CD4-positive, alpha-beta T cell treated with Interferon gamma for 1 hour (primary cell): ENCODE data around the gene LRRTM1.

Experiments used
- DNase-seq: peaks from one replicate; pipeline ENCODE4 v3.0.0-alpha.2; 2020

The LRRTM1 gene, protein sequence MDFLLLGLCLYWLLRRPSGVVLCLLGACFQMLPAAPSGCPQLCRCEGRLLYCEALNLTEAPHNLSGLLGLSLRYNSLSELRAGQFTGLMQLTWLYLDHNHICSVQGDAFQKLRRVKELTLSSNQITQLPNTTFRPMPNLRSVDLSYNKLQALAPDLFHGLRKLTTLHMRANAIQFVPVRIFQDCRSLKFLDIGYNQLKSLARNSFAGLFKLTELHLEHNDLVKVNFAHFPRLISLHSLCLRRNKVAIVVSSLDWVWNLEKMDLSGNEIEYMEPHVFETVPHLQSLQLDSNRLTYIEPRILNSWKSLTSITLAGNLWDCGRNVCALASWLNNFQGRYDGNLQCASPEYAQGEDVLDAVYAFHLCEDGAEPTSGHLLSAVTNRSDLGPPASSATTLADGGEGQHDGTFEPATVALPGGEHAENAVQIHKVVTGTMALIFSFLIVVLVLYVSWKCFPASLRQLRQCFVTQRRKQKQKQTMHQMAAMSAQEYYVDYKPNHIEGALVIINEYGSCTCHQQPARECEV

GRCh38 chr2:80303909-80304837, at the start of gene LRRTM1:
TSS of gene LRRTM1 (minus strand) at chr2:80304752. CDS start at chr2:80303819, 933 bp downstream.
- DNase-seq = no peak

DNA sequence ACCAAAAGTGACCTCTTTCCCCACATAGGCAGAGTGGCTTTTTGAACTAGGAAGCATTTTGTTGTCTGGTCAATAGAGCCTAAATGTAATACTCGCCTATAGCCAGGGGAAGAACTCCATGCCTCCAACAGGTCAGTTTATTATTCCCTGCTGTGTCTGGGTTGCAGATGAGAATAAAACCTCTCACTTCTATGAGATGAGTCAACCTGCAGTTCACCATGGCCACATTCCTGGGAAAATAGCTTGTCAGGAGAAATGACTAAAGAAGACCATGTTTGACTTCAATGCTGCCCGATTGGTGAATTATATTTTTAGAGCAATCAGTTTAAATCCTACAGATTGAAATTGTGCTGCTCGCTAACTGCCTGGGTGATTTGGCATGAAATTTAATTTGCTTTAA, 46.7 kb upstream of the LRRTM1 start:
- no peak for DNase-seq

GRCh38 chr2:80348953-80349352, 44.4 kb upstream of the LRRTM1 start:
- DNase-seq = no peak

GRCh38 chr2:80348078-80348477, 43.5 kb upstream of the LRRTM1 start:
- no peak for DNase-seq

DNA sequence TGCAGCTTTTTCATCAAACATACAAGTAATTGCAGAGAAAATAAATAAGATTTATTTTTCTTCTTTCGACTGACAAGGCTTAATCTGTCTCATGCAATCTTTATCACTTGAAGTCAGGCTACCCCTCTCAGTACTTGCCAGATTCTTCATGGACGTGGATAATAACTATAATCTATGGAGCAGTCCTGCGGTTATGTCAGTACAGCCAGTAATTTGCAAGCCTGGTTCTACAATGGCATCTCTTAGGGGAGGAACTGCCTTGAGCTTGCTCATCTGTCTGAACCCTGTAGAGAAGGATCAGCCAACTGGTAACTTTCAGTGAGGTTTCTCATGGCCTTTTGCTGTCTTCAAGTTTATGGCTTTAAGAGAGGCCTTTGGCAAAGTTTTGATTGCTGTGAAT, 35.5 kb upstream of the LRRTM1 start:
- DNase-seq = no peak

GRCh38 chr2:80338794-80339193, 34.2 kb upstream of the LRRTM1 start:
- DNase-seq = no peak

DNA sequence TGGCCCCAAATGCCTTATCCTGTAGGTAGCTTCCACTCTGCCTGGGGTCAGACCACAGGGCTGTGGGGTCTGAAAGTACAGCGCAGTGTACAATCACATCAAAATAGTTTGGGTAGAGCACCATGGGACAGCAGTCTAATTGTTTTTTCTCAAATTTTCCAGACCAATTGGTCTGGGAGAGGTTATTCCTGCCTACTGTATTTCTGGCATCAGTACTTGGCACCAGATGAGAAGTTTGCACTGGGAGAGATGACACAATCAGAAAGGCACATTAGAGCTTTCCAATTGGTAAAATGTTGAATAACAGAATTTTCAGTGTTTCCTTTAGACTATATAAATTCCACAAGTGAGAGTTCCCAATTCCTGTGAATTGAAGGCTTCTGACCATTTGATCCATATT, 30.9 kb upstream of the LRRTM1 start:
- DNase-seq = no peak

DNA sequence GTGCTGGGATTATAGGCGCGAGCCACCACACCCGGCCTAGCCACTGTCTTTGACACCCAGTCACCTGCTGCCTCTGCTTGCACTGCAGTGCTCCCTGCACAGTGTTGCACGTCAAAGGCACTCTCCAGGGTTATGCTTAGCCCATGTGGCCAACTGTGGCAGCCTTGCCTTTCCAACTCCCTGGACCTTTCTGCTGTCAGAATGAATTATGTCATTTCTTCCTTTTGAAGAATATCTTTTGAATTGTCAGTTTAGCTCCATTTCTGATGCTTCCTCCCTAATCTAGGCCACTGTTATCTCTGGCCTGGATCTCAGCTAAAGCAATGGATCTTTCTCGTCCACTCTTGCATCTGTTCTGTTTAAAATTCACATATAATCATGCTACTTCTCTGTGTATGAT, 29.3 kb upstream of the LRRTM1 start:
- no peak for DNase-seq

GRCh38 chr2:80330527-80331450, 26.2 kb upstream of the LRRTM1 start:
- no peak for DNase-seq

DNA sequence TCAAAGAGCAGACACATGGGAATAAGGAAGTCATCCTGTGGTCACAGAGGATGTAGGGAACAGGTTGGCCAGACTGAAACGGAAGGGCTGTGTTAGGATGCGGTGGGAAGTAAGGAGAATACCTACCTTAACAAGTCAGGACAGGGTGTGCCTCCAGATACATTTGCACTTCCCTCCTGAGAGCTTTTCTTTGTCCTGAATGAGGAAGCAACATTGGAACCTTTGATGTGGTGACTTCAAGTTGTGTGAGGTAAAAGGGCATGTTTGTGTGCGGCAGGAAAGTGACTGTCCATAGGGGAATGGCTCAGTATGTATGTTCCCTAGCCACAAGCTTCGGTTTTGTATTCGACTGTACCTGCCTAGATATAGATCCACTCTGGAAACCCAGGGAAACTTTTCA, 24.9 kb upstream of the LRRTM1 start:
- DNase-seq = no peak

DNA sequence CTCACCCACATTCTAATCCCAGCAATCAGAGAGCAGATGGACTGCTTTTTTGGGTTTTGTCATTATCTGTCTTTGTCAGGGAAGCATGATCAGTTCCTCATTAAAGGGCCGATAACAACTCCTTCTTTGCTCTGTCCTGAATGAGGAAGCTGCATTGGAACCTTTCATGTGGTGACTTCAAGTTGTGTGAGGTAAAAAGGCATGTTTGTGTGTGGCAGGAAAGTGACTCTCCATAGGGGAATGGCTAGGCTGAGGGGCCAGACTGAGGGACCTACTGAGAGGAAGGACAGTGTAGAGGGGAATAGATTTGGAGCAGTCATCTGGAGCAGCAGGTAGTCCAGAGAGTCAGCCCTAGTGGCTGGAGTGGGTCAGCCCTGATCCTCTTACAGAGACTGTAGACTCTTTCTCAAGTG, 23.6 kb upstream of the LRRTM1 start:
- DNase-seq = no peak

DNA sequence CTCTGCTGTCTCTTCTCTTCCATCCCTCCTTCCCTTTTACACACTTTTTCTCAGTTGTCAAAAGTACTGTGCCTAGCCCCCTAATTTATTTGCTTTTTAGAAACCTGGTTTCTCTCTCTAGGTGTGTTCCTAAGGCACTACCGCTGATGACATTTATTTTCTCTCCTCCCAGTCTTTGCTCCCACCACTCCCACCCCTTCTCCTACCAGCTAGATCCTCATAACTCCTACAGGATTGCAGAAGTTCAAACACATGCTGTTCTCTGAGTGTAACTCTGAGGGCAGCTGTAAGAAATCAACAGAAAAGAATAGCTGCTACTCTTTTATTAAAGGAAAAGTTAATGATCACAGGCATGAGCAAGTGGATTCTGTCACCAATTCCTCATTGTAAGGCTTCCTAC, 22.3 kb upstream of the LRRTM1 start:
- DNase-seq = no peak

GRCh38 chr2:80326214-80326613, 21.7 kb upstream of the LRRTM1 start:
- no peak for DNase-seq

DNA sequence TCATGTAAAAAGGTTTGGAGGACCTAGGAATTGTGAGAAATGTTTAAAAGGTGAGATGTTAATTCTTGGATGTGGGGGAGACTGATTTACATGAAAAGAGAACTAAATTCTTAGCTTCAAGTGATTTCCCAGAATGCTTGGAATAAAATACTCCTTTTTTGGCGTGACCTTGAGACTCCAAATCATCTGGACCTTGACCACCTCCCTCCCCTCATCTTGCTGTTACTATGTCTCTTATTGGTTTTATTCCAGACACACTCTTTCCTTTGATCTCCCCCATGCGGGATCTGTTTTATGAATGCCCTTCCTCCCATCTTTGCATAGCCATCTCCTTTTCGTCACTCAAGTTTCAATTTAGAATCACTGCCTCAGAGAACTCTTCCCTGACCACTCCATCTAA, 20.0 kb upstream of the LRRTM1 start:
- DNase-seq = no peak

DNA sequence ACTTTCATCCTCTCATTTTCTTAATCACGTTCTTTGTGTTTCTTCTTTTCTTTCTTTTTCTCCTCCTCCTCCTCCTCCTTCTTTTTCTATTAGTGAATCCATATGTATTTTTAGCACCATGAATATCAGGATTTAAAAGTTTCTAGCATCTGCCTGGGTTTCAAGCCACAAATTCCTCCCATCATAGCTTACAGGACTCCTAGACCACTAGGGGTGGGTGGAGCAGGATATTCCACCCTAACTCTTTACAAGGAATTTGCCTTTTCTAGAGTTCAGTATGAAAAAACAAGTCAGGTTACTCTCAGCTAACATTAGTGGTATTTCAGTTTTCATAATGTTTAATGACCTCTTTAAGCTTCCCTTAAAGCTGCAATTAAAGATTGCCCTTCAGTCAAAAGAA, 19.1 kb upstream of the LRRTM1 start:
- no peak for DNase-seq

DNA sequence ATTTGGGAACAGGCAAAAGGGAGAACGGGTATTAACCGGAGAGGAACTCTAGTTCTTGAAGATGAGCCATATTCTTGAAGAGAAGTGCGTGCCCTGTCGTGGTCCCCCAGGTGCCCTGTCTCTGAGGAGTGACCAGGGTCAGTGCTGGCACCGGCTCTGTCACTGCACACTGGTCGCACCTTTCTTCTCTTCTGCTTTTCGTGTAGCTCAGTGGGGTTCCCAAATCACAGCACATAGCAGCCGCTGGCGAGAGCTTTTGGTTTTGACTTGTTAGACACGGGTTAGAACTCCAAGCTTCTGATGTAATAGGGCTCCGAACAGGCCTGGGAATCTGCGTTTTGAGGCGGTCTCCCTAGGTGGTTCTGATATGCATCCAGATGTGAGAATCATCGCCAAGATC, 18.4 kb upstream of the LRRTM1 start:
- no peak for DNase-seq

- DNase-seq = no peak
Measured at GRCh38 chr2:80322311-80322920, 17.9 kb upstream of the LRRTM1 start.

DNA sequence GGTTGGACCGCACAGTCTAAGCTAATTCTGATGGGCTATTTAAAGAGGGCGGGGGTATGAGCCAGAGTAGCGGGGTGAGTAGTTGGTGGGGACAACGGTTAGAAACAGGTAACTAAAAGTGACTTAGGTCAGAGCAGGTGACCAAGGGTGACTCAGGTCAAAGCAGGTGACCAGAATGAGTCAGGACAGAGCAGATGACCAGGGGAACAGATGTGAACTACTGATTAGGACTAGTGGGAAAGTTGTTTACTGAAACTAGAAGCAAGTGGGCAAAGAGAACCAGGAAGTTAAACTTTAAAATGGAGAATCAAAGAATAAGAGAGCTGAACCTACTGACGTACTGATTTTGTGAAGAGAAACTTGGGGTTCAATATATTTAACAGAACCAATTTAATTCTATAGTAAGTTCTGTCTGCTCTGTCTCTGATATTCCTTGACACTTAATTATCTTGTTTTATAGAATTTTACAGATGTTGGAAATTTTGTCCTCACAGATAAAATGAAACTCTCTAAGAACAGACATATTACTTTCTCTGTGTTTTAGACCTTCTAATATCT, 7.8 kb upstream of the LRRTM1 start:
- DNase-seq = no peak

GRCh38 chr2:80311304-80311703, 6.8 kb upstream of the LRRTM1 start:
- no peak for DNase-seq

DNA sequence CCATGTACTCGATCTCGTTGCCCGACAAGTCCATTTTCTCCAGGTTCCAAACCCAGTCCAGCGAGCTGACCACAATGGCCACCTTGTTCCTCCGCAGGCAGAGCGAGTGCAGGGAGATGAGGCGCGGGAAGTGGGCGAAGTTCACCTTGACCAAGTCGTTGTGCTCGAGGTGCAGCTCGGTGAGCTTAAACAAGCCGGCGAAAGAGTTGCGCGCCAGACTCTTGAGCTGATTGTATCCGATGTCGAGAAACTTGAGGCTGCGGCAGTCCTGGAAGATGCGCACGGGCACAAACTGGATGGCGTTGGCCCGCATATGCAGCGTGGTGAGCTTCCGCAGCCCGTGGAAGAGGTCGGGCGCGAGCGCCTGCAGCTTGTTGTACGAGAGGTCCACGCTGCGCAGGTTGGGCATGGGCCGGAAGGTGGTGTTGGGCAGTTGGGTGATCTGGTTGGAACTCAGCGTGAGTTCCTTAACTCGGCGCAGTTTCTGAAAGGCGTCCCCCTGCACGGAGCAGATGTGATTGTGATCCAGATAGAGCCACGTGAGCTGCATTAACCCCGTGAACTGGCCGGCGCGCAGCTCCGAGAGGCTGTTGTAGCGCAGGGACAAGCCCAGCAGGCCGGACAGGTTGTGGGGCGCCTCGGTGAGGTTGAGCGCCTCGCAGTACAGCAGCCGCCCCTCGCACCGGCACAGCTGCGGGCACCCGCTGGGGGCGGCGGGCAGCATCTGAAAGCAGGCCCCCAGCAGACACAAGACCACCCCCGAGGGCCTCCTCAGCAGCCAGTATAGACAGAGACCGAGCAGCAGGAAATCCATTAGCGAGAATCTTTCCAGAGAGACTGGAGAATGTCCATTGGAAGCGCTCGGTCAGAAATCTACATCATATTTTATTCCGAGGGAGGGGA, 1.3 kb downstream of the LRRTM1 start:
- no peak for DNase-seq
